ENCODE data around the gene PPP3CA.

The PPP3CA gene

DNA sequence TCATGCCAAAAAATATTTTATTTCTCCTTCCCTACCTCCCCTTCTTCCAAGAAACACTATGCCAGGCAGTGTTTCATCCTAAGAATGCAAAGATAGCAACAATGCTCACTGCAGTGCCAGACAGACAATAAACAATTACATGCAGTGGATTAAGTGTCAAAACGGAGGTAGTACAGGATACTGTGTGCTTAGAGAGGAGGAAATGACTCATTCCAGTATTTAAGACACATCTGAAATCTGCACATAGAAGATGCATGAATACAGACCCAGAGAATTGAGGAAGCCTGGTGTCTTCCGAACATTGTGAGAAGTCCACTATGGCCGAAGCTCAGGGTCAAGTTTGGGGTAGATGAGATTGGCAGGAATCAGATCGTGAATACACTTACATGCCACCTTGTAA is 326.4 kb downstream of the PPP3CA start:
- WGBS (ENCODE audit: extremely low coverage, insufficient coverage, low lambda C conversion rate): no CpG with 5 or more reads among the region's 4 CpGs
- H3K27ac ChIP-seq (ENCODE audit: low read depth, low read length): peak overlapping the region; percentile 58
- no peaks in the 10 kb centered on the region for H3K79me2 ChIP-seq (ENCODE audit: control insufficient read depth, insufficient read depth, low read length)
- no peak overlapping the region for H3K23ac ChIP-seq (ENCODE audit: low read length)
- H3K27me3 ChIP-seq (ENCODE audit: insufficient read depth, low read length, poor library complexity): no peaks in the 10 kb centered on the region
- no peak overlapping the region for H3K9ac ChIP-seq (ENCODE audit: low read length)
- peak overlapping the region; percentile 56 for H3K56ac ChIP-seq (ENCODE audit: low read length)
- H3K79me1 ChIP-seq (ENCODE audit: low read length): no peaks in the 10 kb centered on the region
- H3K4me2 ChIP-seq (ENCODE audit: low read length): no peak overlapping the region
- H3K4me1 ChIP-seq (ENCODE audit: control insufficient read depth, low read depth, low read length): peaks cover 13% of the 10 kb centered on the region
- H3K4me3 ChIP-seq (ENCODE audit: low read length): no peak overlapping the region
- H3K36me3 ChIP-seq (ENCODE audit: control insufficient read depth, insufficient read depth, low read length): no peaks in the 10 kb centered on the region
- peak overlapping the region; percentile 36 for H2BK5ac ChIP-seq (ENCODE audit: low read length)
- H2AK5ac ChIP-seq (ENCODE audit: low read length): no peak overlapping the region
- peak; percentile 70 for DNase-seq
- no peak overlapping the region for H4K8ac ChIP-seq (ENCODE audit: low read depth, low read length)
- no peak overlapping the region for H2BK15ac ChIP-seq (replicated peaks; ENCODE audit: low read depth)
- peak overlapping the region; percentile 15 for H2BK120ac ChIP-seq (ENCODE audit: low read depth, low read length)
- H4K5ac ChIP-seq (ENCODE audit: low read length): no peak overlapping the region
- H3K4ac ChIP-seq (ENCODE audit: low read depth, low read length): no peak overlapping the region
- peak overlapping the region; percentile 83 for H3K18ac ChIP-seq (ENCODE audit: low read length)

DNA sequence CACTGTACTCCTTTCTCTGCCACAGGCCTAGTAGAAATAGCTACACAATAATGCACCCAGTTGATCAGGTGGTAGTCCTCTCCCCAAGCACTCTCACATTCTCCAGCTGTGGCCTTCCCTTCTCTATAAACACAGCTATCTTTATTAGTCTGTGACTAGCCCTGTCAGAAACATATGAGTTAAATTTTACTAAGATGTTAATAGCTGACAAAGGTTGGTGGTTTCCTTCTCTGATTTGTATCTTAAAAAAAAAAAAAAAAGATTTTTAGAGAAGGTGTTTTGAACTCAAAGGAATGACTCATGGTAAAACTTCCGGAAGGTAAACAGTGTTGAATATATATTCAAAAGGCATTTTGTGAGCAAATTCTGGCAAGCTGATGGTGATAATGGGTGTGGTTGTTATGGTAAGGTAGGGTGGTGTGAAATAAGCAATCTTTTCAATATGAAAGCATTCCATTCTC is 327.4 kb downstream of the PPP3CA start:
- no peak overlapping the region for H3K9ac ChIP-seq (ENCODE audit: low read length)
- no peak overlapping the region for H2AK5ac ChIP-seq (ENCODE audit: low read length)
- H3K27me3 ChIP-seq (ENCODE audit: insufficient read depth, low read length, poor library complexity): no peaks in the 10 kb centered on the region
- no peak overlapping the region for H4K8ac ChIP-seq (ENCODE audit: low read depth, low read length)
- no peak overlapping the region for H3K23ac ChIP-seq (ENCODE audit: low read length)
- no peak overlapping the region for H3K4me3 ChIP-seq (ENCODE audit: low read length)
- peaks cover 13% of the 10 kb centered on the region for H3K4me1 ChIP-seq (ENCODE audit: control insufficient read depth, low read depth, low read length)
- no peak overlapping the region for H3K4me2 ChIP-seq (ENCODE audit: low read length)
- no peak overlapping the region for H2BK15ac ChIP-seq (replicated peaks; ENCODE audit: low read depth)
- H4K5ac ChIP-seq (ENCODE audit: low read length): no peak overlapping the region
- no peaks in the 10 kb centered on the region for H3K79me1 ChIP-seq (ENCODE audit: low read length)
- no peak overlapping the region for H2BK5ac ChIP-seq (ENCODE audit: low read length)
- H3K36me3 ChIP-seq (ENCODE audit: control insufficient read depth, insufficient read depth, low read length): no peaks in the 10 kb centered on the region
- H3K18ac ChIP-seq (ENCODE audit: low read length): peak overlapping the region; percentile 12
- DNase-seq: peak; percentile 28
- H3K79me2 ChIP-seq (ENCODE audit: control insufficient read depth, insufficient read depth, low read length): no peaks in the 10 kb centered on the region
- H2BK120ac ChIP-seq (ENCODE audit: low read depth, low read length): no peak overlapping the region
- peak overlapping the region; percentile 76 for H3K27ac ChIP-seq (ENCODE audit: low read depth, low read length)
- no peak overlapping the region for H3K4ac ChIP-seq (ENCODE audit: low read depth, low read length)
- no CpG with 5 or more reads among the region's 1 CpG for WGBS (ENCODE audit: extremely low coverage, insufficient coverage, low lambda C conversion rate)
- peak overlapping the region; percentile 8 for H3K56ac ChIP-seq (ENCODE audit: low read length)

DNA sequence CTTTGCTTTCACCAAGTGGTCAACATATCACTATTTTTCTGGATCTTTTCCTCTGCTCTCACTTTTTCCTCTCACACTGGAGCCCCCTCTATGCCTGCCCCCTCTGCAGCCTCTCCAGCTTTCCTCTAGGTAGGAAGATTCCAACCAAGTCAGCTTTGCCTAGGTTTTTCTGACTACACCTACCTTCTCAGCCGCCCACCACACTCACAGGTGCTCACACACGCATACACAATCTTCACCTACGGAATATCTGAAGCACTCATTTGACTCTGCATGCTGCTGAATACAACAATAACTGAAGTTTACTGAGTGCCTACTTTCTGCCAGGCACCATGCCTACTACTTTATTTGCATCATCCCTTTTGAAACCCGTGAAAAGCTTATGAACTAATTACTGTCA is 328.0 kb downstream of the PPP3CA start:
- WGBS (ENCODE audit: extremely low coverage, insufficient coverage, low lambda C conversion rate): no CpG with 5 or more reads among the region's 4 CpGs
- Histone ChIP-seq H3K4me1 (ENCODE audit: control insufficient read depth, low read depth, low read length) (peaks cover 13% of the 10 kb centered on the region), H3K23ac (ENCODE audit: low read length) (no peak overlapping the region), H2BK15ac (replicated peaks; ENCODE audit: low read depth) (no peak overlapping the region), H4K5ac (ENCODE audit: low read length) (no peak overlapping the region), H3K79me1 (ENCODE audit: low read length) (no peaks in the 10 kb centered on the region), H3K18ac (ENCODE audit: low read length) (peak overlapping the region; percentile 24), H3K36me3 (ENCODE audit: control insufficient read depth, insufficient read depth, low read length) (no peaks in the 10 kb centered on the region), H3K4me3 (ENCODE audit: low read length) (no peak overlapping the region), H3K9ac (ENCODE audit: low read length) (no peak overlapping the region), H2BK5ac (ENCODE audit: low read length) (no peak overlapping the region), H2BK120ac (ENCODE audit: low read depth, low read length) (no peak overlapping the region), H4K8ac (ENCODE audit: low read depth, low read length) (no peak overlapping the region), H3K4me2 (ENCODE audit: low read length) (no peak overlapping the region), H3K4ac (ENCODE audit: low read depth, low read length) (peak overlapping the region; percentile 17), H3K27ac (ENCODE audit: low read depth, low read length) (peak overlapping the region; percentile 76), H3K27me3 (ENCODE audit: insufficient read depth, low read length, poor library complexity) (no peaks in the 10 kb centered on the region), H2AK5ac (ENCODE audit: low read length) (no peak overlapping the region), H3K56ac (ENCODE audit: low read length) (no peak overlapping the region), H3K79me2 (ENCODE audit: control insufficient read depth, insufficient read depth, low read length) (no peaks in the 10 kb centered on the region)
- DNase-seq: no peak

DNA sequence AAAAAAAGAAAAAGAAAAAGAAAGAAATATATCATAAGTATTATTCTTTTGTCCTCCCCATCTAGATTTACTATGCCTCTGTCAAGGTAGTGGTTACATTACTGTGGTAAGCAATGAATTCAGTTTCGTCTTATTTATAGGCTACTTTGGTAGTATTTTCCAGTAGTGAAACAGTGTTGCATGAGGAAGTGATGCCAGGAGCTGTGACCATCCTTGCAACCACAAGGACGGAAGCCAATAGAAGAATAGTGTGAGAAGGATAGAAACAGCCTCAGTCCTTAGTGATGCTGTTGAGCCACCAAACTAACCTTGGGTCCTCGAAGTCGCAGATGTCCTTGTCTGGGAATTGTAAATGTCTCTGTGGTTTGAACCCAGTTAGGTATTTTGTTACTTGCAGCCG is 328.5 kb downstream of the PPP3CA start:
- H3K56ac ChIP-seq (ENCODE audit: low read length): no peak overlapping the region
- no peak overlapping the region for H3K9ac ChIP-seq (ENCODE audit: low read length)
- no peak overlapping the region for H4K8ac ChIP-seq (ENCODE audit: low read depth, low read length)
- H3K4ac ChIP-seq (ENCODE audit: low read depth, low read length): peak overlapping the region; percentile 17
- no peak overlapping the region for H2BK120ac ChIP-seq (ENCODE audit: low read depth, low read length)
- H3K4me1 ChIP-seq (ENCODE audit: control insufficient read depth, low read depth, low read length): peaks cover 13% of the 10 kb centered on the region
- H3K18ac ChIP-seq (ENCODE audit: low read length): no peak overlapping the region
- no peak for DNase-seq
- no peak overlapping the region for H3K4me3 ChIP-seq (ENCODE audit: low read length)
- no peak overlapping the region for H3K23ac ChIP-seq (ENCODE audit: low read length)
- no CpG with 5 or more reads among the region's 5 CpGs for WGBS (ENCODE audit: extremely low coverage, insufficient coverage, low lambda C conversion rate)
- H3K79me2 ChIP-seq (ENCODE audit: control insufficient read depth, insufficient read depth, low read length): no peaks in the 10 kb centered on the region
- H3K27ac ChIP-seq (ENCODE audit: low read depth, low read length): no peak overlapping the region
- H2AK5ac ChIP-seq (ENCODE audit: low read length): no peak overlapping the region
- H3K79me1 ChIP-seq (ENCODE audit: low read length): no peaks in the 10 kb centered on the region
- no peaks in the 10 kb centered on the region for H3K27me3 ChIP-seq (ENCODE audit: insufficient read depth, low read length, poor library complexity)
- no peaks in the 10 kb centered on the region for H3K36me3 ChIP-seq (ENCODE audit: control insufficient read depth, insufficient read depth, low read length)
- no peak overlapping the region for H4K5ac ChIP-seq (ENCODE audit: low read length)
- H2BK15ac ChIP-seq (replicated peaks; ENCODE audit: low read depth): no peak overlapping the region
- no peak overlapping the region for H2BK5ac ChIP-seq (ENCODE audit: low read length)
- H3K4me2 ChIP-seq (ENCODE audit: low read length): no peak overlapping the region

DNA sequence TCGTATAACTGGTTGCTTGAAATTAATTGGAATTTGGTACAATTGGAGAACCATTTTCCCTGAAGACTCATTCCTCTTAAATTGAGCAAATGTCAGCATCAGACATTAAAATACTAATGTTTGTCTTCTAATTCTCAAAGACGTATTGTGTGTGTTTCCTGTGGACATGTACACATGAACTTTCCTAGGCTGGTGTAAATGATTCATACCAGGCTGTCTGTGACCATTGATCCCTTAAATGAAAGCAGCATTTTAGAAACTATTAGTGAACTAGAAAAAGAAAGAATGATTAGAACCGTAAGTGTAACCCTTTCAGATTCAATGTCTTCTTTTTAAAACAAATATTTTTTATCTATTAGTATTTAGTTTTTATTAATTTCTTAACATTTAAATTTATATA is 332.9 kb downstream of the PPP3CA start:
- WGBS (ENCODE audit: extremely low coverage, insufficient coverage, low lambda C conversion rate): no CpG with 5 or more reads among the region's 3 CpGs
- no peak overlapping the region for H3K9ac ChIP-seq (ENCODE audit: low read length)
- H3K27me3 ChIP-seq (ENCODE audit: insufficient read depth, low read length, poor library complexity): no peaks in the 10 kb centered on the region
- H3K4ac ChIP-seq (ENCODE audit: low read depth, low read length): no peak overlapping the region
- no peak overlapping the region for H2AK5ac ChIP-seq (ENCODE audit: low read length)
- H4K5ac ChIP-seq (ENCODE audit: low read length): no peak overlapping the region
- no peaks in the 10 kb centered on the region for H3K4me1 ChIP-seq (ENCODE audit: control insufficient read depth, low read depth, low read length)
- no peak overlapping the region for H2BK5ac ChIP-seq (ENCODE audit: low read length)
- H3K56ac ChIP-seq (ENCODE audit: low read length): no peak overlapping the region
- no peak overlapping the region for H3K4me3 ChIP-seq (ENCODE audit: low read length)
- H2BK15ac ChIP-seq (replicated peaks; ENCODE audit: low read depth): no peak overlapping the region
- no peak overlapping the region for H3K23ac ChIP-seq (ENCODE audit: low read length)
- H2BK120ac ChIP-seq (ENCODE audit: low read depth, low read length): no peak overlapping the region
- no peak for DNase-seq
- no peaks in the 10 kb centered on the region for H3K79me1 ChIP-seq (ENCODE audit: low read length)
- no peak overlapping the region for H3K27ac ChIP-seq (ENCODE audit: low read depth, low read length)
- H4K8ac ChIP-seq (ENCODE audit: low read depth, low read length): no peak overlapping the region
- H3K79me2 ChIP-seq (ENCODE audit: control insufficient read depth, insufficient read depth, low read length): no peaks in the 10 kb centered on the region
- H3K4me2 ChIP-seq (ENCODE audit: low read length): no peak overlapping the region
- H3K36me3 ChIP-seq (ENCODE audit: control insufficient read depth, insufficient read depth, low read length): no peaks in the 10 kb centered on the region
- H3K18ac ChIP-seq (ENCODE audit: low read length): no peak overlapping the region

DNA sequence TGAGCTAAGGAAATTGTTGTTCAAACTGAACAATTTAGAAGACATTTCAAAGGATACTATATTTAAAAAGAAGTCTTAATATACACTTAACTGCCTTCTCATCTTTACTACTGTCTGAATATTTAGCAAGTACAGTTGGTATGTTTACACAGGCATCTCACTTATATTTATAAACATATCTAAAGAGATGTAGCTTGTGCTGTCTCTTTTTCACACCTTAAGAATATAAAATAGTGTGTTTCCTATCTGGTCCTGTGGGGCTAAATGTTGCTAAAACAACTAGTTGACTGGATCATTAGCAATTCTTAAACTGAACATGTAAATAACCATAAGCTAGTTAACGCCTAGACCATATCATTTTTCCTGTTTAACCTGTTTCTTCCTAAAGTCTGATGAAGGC is 336.3 kb downstream of the PPP3CA start:
- Histone ChIP-seq H3K79me1 (ENCODE audit: low read length) (no peaks in the 10 kb centered on the region), H3K56ac (ENCODE audit: low read length) (no peak overlapping the region), H3K4me2 (ENCODE audit: low read length) (no peak overlapping the region), H3K79me2 (ENCODE audit: control insufficient read depth, insufficient read depth, low read length) (no peaks in the 10 kb centered on the region), H4K5ac (ENCODE audit: low read length) (no peak overlapping the region), H3K27me3 (ENCODE audit: insufficient read depth, low read length, poor library complexity) (no peaks in the 10 kb centered on the region), H3K27ac (ENCODE audit: low read depth, low read length) (no peak overlapping the region), H3K18ac (ENCODE audit: low read length) (no peak overlapping the region), H2BK15ac (replicated peaks; ENCODE audit: low read depth) (no peak overlapping the region), H3K4me3 (ENCODE audit: low read length) (no peak overlapping the region), H3K23ac (ENCODE audit: low read length) (no peak overlapping the region), H3K9ac (ENCODE audit: low read length) (no peak overlapping the region), H3K4me1 (ENCODE audit: control insufficient read depth, low read depth, low read length) (no peaks in the 10 kb centered on the region), H2AK5ac (ENCODE audit: low read length) (no peak overlapping the region), H4K8ac (ENCODE audit: low read depth, low read length) (no peak overlapping the region), H3K36me3 (ENCODE audit: control insufficient read depth, insufficient read depth, low read length) (no peaks in the 10 kb centered on the region), H3K4ac (ENCODE audit: low read depth, low read length) (no peak overlapping the region), H2BK120ac (ENCODE audit: low read depth, low read length) (no peak overlapping the region), H2BK5ac (ENCODE audit: low read length) (no peak overlapping the region)
- no peak for DNase-seq
- no CpG with 5 or more reads among the region's 1 CpG for WGBS (ENCODE audit: extremely low coverage, insufficient coverage, low lambda C conversion rate)
